T47D (cell line): Measurements from ENCODE around the gene PLD6.

ENCODE experiments used
- DNase-seq, 2 experiments: peaks; one replicate each; pipeline versions ENCODE4 v3.0.0 to v3.0.0-alpha.2; 2011 to 2012; ENCODE audit warnings: low read depth in 1 of 2, low spot score in 1 of 2
- JUND ChIP-seq: IDR thresholded peaks from 2 replicates; pipeline ENCODE4 v1.6.1; 2012; ENCODE audit warnings: low read depth
- in situ Hi-C: cut with HindIII; loops from 2 replicates; pipeline ENCODE4 v1.10.0; 2016; ENCODE audit warnings: low sequenced_read_pairs, low pct_unique_long_range_greater_than_20kb

Gene PLD6

GRCh38 chr17:17175340-17175739, 30.8 kb downstream of the PLD6 start:
- in situ Hi-C loops = no loop called here
- no peak for DNase-seq
- TF ChIP-seq JUND = no peak

- in situ Hi-C loops = no loop called here
- DNase-seq = no peak
- no peak for TF ChIP-seq JUND
These were observed 32.2 kb downstream of the PLD6 start for GRCh38 chr17:17173921-17174320.

- DNase-seq = no peak
- no peak for TF ChIP-seq JUND
- in situ Hi-C loops = no loop called here
These were observed 33.1 kb downstream of the PLD6 start for GRCh38 chr17:17172990-17173389.

GRCh38 chr17:17172001-17172939, 33.9 kb downstream of the PLD6 start:
- DNase-seq = no peak
- no peak for TF ChIP-seq JUND
- in situ Hi-C loops = no loop called here

GRCh38 chr17:17171186-17171585, 34.9 kb downstream of the PLD6 start:
- in situ Hi-C loops = no loop called here
- TF ChIP-seq JUND = no peak
- DNase-seq = no peak

GRCh38 chr17:17170346-17170985, 35.7 kb downstream of the PLD6 start:
- DNase-seq = no peak
- in situ Hi-C loops = no loop called here
- TF ChIP-seq JUND = no peak

DNA sequence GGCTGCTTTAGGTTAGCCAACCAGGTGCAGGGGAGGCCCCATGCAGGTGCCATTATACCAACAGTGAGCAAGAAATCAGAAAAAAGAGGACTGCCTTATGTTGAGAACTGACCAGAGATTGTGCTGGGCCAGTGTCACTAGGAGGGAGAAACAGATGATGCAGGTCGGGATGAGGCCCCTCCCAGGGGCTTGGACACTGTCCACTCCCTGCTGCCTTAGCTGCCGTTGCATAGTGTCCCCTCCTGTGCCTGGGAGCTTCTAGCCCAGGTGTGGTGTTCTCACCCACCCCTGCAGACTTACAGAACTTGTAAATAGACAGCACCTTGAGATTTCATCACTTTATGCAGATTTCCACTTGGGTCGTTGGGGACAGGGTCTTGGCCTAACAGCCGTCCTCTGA, 36.7 kb downstream of the PLD6 start:
- no peak for DNase-seq
- in situ Hi-C loops = no loop called here
- TF ChIP-seq JUND = no peak

- in situ Hi-C loops = no loop called here
- no peak for DNase-seq
- TF ChIP-seq JUND = no peak
These were observed 37.7 kb downstream of the PLD6 start for GRCh38 chr17:17168401-17168800.

DNA sequence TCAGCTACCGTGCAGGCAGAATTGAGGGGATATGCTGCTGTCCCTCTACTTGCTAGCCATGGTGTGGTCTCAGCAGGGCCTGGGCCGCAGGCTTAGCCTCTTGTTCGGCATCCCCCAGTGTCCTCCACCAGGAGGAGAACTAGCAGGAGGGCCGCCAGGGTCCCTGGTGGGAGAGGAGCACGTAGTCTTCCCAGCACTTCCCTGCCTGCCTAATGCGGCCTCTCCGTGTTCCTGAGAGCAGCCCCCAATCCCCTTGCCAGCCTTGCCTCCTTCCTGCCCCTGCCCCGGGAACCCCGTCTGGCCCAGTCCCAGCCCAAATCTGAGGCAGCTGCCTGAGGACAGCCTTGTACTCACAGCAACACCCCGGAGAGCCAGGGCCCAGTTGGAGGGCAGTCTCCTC, 38.1 kb downstream of the PLD6 start:
- in situ Hi-C loops = no loop called here
- DNase-seq = no peak
- no peak for TF ChIP-seq JUND

GRCh38 chr17:17167356-17167755, 38.8 kb downstream of the PLD6 start:
- no peak for TF ChIP-seq JUND
- in situ Hi-C loops = no loop called here

DNA sequence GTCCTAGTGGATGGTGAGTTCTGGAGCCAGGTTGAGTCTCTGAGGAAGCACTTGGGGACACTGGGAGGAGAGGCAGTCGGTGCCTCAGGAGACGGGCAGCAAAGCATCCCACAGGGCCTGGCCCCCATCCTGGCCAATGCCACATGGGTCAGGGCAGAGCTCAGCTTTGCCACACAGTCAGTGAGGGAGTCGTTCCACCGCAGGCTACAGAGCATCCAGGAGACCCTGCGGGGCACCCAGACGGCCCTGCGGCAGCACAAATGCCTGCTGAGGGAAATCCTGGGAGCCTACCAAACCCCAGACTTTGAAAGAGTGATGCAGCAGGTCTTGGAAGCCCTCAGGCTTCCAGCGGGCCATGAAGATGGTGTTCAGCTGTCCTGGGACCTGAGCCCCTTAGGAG, 39.7 kb downstream of the PLD6 start:
- DNase-seq = no peak
- in situ Hi-C loops = no loop called here
- no peak for TF ChIP-seq JUND

More at GRCh38 chr17:17167356-17167755, 38.8 kb downstream of the PLD6 start:
- DNase-seq = no peak

GRCh38 chr17:17165666-17166308, 40.3 kb downstream of the PLD6 start:
- DNase-seq = no peak
- TF ChIP-seq JUND = no peak
- in situ Hi-C loops = no loop called here

DNA sequence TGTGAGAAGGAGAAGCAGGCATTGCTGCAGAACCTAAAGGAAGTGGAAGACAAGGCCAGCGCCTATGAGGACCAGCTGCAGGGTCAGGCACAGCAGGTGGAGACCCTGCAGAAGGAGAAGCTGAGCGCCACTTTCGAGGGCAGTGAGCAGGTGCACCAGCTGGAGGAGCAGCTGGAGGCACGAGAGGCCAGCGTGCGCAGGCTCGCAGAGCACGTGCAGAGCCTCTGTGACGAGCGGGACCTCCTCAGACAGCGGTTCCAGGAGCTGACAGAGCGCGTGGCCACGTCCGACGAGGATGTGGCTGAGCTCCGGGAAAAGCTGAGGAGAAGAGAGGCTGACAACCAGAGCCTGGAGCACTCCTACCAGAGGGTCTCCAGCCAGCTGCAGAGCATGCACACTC, 41.5 kb downstream of the PLD6 start:
- in situ Hi-C loops = no loop called here
- no peak for DNase-seq
- TF ChIP-seq JUND = no peak
